HepG2 (cell line): Measurements from ENCODE around the gene RPL36. TPM values are rescaled to one million over a fixed set of nuclear protein-coding genes. Genes with fewer than 3 reads are reported as not detected.

ENCODE experiments used
- ATAC-seq: fragments of 200-7000 bp; cut with Tn5 transposase; 3 replicates; pipeline ENCODE4 v1.9.1; 2020; ENCODE audit warnings: mild to moderate bottlenecking, moderate library complexity
- BruUV-seq: library from RNA; stranded (reverse); fragments of 400-500 nt; replicated peaks from 2 replicates; lab custom pipeline; 2021; lab: Mats Ljungman, UMichigan
- CTCF ChIA-PET: fragments of 300-600 bp; formaldehyde crosslinking; extraction: SDS; loops from one replicate; lab custom pipeline; 2021; ENCODE audit warnings: low total read pairs, inconsistent platforms, low intra/inter-chr PET ratio; lab: Yijun Ruan, JAX
- POLR2A ChIA-PET: fragments of 350-600 bp; sonication (Branson Sonifier 250); formaldehyde crosslinking; loops from one replicate; lab custom pipeline; 2020; ENCODE audit warnings: antibody characterized with exemption, inconsistent platforms; lab: Yijun Ruan, JAX
- DNase-seq: peaks from one replicate; pipeline ENCODE4 v3.0.0-alpha.2; 2015; ENCODE audit warnings: low spot score
- FAIRE-seq: peaks from 3 replicates; lab custom pipeline; 2011; peaks lifted over from hg19 to GRCh38; lab: Jason Lieb, UNC
- H2AFZ ChIP-seq: one replicate; pipeline ENCODE4 v1.6.1; 2011; ENCODE audit warnings: low read length, inconsistent platforms
- H3K27ac ChIP-seq: fragments of 300-600 bp; 3 replicates; pipeline ENCODE4 v1.8.0; 2011; ENCODE audit warnings: mixed run types, mild to moderate bottlenecking, mixed read lengths, low read length, inconsistent platforms; ENCODE audit not compliant: insufficient read depth; ENCODE audit errors: extremely low read length
- H3K27me3 ChIP-seq, 2 experiments: fragments of 200-600 bp in 1 of 2; 2 replicates in 1 of 2; 3 replicates in 1 of 2; pipeline versions ENCODE4 v1.6.0 to v1.8.0; 2011; ENCODE audit warnings: low read length in 2 of 2, mild to moderate bottlenecking in 2 of 2, moderate library complexity in 2 of 2, inconsistent platforms in 1 of 2; ENCODE audit not compliant: insufficient read depth in 2 of 2, control insufficient read depth in 1 of 2
- H3K36me3 ChIP-seq, 2 experiments: fragments of 200-600 bp in 1 of 2; replicated peaks in 1 of 2; 2 replicates in 1 of 2; 3 replicates in 1 of 2; pipeline versions ENCODE4 v1.5.1 to v1.8.0; 2011; ENCODE audit warnings: low read length in 2 of 2, inconsistent platforms in 1 of 2; ENCODE audit not compliant: insufficient read depth in 2 of 2, control insufficient read depth in 1 of 2
- H3K4me1 ChIP-seq: 2 replicates; pipeline ENCODE4 v1.5.1; 2012; ENCODE audit warnings: low read length, inconsistent platforms; ENCODE audit not compliant: insufficient read depth
- H3K4me2 ChIP-seq: 2 replicates; pipeline ENCODE4 v1.6.0; 2011; ENCODE audit warnings: low read depth, low read length, inconsistent platforms
- H3K4me3 ChIP-seq, 3 experiments: fragments of 200-600 bp in 1 of 3; sonication (generic), shearing (Covaris generic) in 1 of 3; replicated peaks in 1 of 3; 2 replicates each; pipeline ENCODE4 v1.5.1; 2011 to 2016; ENCODE audit warnings: low read length in 3 of 3, inconsistent platforms in 2 of 3, low read depth in 2 of 3, mild to moderate bottlenecking in 2 of 3, control low read depth in 1 of 3, mixed read lengths in 1 of 3; ENCODE audit not compliant: insufficient read depth in 1 of 3
- H3K79me2 ChIP-seq: one replicate; pipeline ENCODE4 v1.6.1; 2011; ENCODE audit warnings: low read length, inconsistent platforms; ENCODE audit not compliant: insufficient read depth
- H3K9ac ChIP-seq: 2 replicates; pipeline ENCODE4 v1.6.0; 2011; ENCODE audit warnings: mild to moderate bottlenecking, low read depth, low read length, inconsistent platforms; ENCODE audit not compliant: insufficient read depth
- H3K9me3 ChIP-seq: 2 replicates; pipeline ENCODE4 v1.5.1; 2012; ENCODE audit warnings: mild to moderate bottlenecking, low read length
- H4K20me1 ChIP-seq: 2 replicates; pipeline ENCODE4 v1.6.0; 2011; ENCODE audit warnings: inconsistent platforms, mild to moderate bottlenecking, low read length, moderate library complexity; ENCODE audit not compliant: insufficient read depth
- ADNP ChIP-seq: sonication (generic); formaldehyde crosslinking; IDR thresholded peaks from 2 replicates; pipeline ENCODE4 v1.4.0; 2020; ENCODE audit warnings: missing genetic modification reagents
- BCL6 ChIP-seq: IDR thresholded peaks from 2 replicates; pipeline ENCODE4 v1.6.1; 2016; ENCODE audit warnings: missing genetic modification reagents, missing compliant biosample characterization
- KAT2B ChIP-seq: fragments of 150-350 bp; IDR thresholded peaks from 2 replicates; pipeline ENCODE4 v1.6.1; 2014; ENCODE audit warnings: low read depth, low read length, borderline replicate concordance
- KAT8 ChIP-seq: IDR thresholded peaks from 2 replicates; pipeline ENCODE4 v1.6.1; 2016; ENCODE audit warnings: missing genetic modification reagents, missing compliant biosample characterization
- MXI1 ChIP-seq: IDR thresholded peaks from 3 replicates; pipeline ENCODE4 v1.6.1; 2012; ENCODE audit warnings: low read depth, low read length, inconsistent platforms, borderline replicate concordance
- POLR2AphosphoS5 ChIP-seq: IDR thresholded peaks from 2 replicates; pipeline ENCODE4 v1.6.1; 2012; ENCODE audit warnings: low read depth, low read length
- POLR2G ChIP-seq: fragments of 200-400 bp; formaldehyde crosslinking; IDR thresholded peaks from 2 replicates; pipeline ENCODE4 v1.6.1; 2018; ENCODE audit warnings: mild to moderate bottlenecking, low read depth, low read length, moderate library complexity
- TCF12 ChIP-seq, 2 experiments: fragments of 450-650 bp in 1 of 2; sonication (generic) in 1 of 2; formaldehyde crosslinking in 1 of 2; IDR thresholded peaks; 2 replicates each; pipeline versions ENCODE4 v1.6.1 to v1.8.0; 2017 to 2022; ENCODE audit warnings: antibody characterized with exemption in 1 of 2, mild to moderate bottlenecking in 1 of 2, missing genetic modification reagents in 1 of 2, moderate library complexity in 1 of 2
- TCF7L2 ChIP-seq: IDR thresholded peaks from 2 replicates; pipeline ENCODE4 v1.6.1; 2011; ENCODE audit warnings: mild to moderate bottlenecking, low read depth, low read length, moderate library complexity
- U2AF2 ChIP-seq: fragments of 200-400 bp; formaldehyde crosslinking; IDR thresholded peaks from 2 replicates; pipeline ENCODE4 v1.6.1; 2017; ENCODE audit warnings: low read depth, mild to moderate bottlenecking, low read length
- ZFP36 ChIP-seq: fragments of 150-350 bp; IDR thresholded peaks from 2 replicates; pipeline ENCODE4 v1.6.1; 2018; ENCODE audit warnings: borderline replicate concordance, low read length, low read depth; ENCODE audit not compliant: partially characterized antibody
- ZMYM3 ChIP-seq: sonication (generic); formaldehyde crosslinking; IDR thresholded peaks from 2 replicates; pipeline ENCODE4 v1.5.1; 2020; ENCODE audit warnings: mild to moderate bottlenecking, missing genetic modification reagents
- ZNF503 ChIP-seq: sonication (generic); formaldehyde crosslinking; IDR thresholded peaks from 2 replicates; pipeline ENCODE4 v1.4.0; 2020; ENCODE audit warnings: missing genetic modification reagents
- WGBS: methylation state at CpG from one replicate; pipeline ENCODE4 v1.1.6; 2017; ENCODE audit warnings: low lambda C conversion rate; 5-methylcytosine and 5-hydroxymethylcytosine counted together
- in situ Hi-C: cut with HindIII; loops from 2 replicates; pipeline ENCODE4 v1.10.0; 2017; ENCODE audit warnings: low pct_unique_long_range_greater_than_20kb; ENCODE audit not compliant: extremely low pct_ligation_motif_present
- intact Hi-C: fragments of 100-400 bp; cut with micrococcal nuclease; formaldehyde crosslinking; loops from one replicate; pipeline ENCODE4 v1.10.0; 2022; ENCODE audit not compliant: unreplicated experiment
- polyA plus RNA-seq, 8 experiments: library from polyadenylated mRNA; depleted of rRNA in 3 of 8; stranded (reverse) in 7 of 8; unstranded in 1 of 8; fragments of >200 nt; fragmentation: Illumina TruSeq in 4 of 8; extraction: Trizol in 4 of 8; gene quantifications; 2 replicates each; pipeline versions ENCODE4 v1.2.1 to v1.2.3, GENCODE V29; 2011 to 2016; ENCODE audit warnings: low read depth in 4 of 8, missing spikeins in 1 of 8, mixed read lengths in 1 of 8; ENCODE audit not compliant: insufficient read depth in 1 of 8
- total RNA-seq, 5 experiments: library from RNA; depleted of rRNA; stranded (reverse); fragments of >200 nt; fragmentation: Illumina TruSeq; extraction: Trizol; gene quantifications; 2 replicates each; pipeline ENCODE4 v1.2.3, GENCODE V29; 2016; ENCODE audit warnings: low read depth in 1 of 5
- TF ChIP-seq, protein P1 (sequence below): sonication (generic); formaldehyde crosslinking; conservative IDR thresholded peaks from 2 replicates; pipeline ENCODE4 v1.4.0; 2020; ENCODE audit warnings: missing genetic modification reagents
- TF ChIP-seq, protein P2 (sequence below): sonication (generic); formaldehyde crosslinking; IDR thresholded peaks from 2 replicates; pipeline ENCODE4 v1.9.0; 2021; ENCODE audit warnings: missing genetic modification reagents, mild to moderate bottlenecking, borderline replicate concordance

The RPL36 gene
- total and polyA plus RNA-seq, 2 of the 13 experiments (the other 11 are each of a cell fraction or from before 2014, with no cell fraction given), result 706 to 740 TPM

DNA sequence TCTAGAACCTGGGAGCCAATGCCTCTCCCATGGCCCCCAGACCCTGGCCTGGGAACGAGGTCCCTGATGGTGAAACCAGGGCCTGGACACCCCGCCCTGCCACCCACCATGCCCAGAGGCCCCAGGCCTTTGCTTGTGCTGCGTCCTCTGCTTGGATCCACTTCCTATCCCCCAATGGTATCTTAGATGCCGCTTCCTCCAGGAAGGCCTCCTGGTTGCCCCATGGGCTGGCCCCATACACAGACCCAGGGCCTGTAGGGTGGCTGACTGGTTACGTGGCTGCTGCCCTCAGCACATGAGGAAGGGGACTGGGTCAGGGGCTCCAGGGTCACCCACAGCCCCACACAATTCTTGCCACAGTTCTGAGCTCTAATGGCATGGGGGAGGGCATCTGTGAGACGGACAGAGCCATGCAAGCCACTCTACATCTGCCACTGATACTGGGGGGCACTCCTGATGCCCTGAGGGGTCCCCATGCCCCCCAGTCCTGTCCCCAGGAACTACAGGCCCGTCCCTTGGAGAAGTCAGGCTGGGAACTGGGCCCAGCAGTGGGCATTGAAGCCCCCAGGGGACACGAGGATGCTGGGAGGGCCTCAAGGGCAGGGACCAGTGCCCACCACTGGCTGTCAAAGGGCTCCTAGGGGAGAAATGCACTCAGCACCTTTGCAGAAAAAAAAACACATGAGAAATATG lies 5.0 kb downstream of the RPL36 start:
- WGBS, result 100% methylated on average over 5 of the region's 8 CpGs
- peaks cover 38% of the 10 kb centered on the region for H4K20me1 ChIP-seq

More for the DNA sequence above, 5.0 kb downstream of the RPL36 start:
- Histone ChIP-seq H3K36me3 (peaks cover 33 to 75% of the 10 kb centered on the region in 2 experiments), H3K4me3 (no peak overlapping the region), H3K4me1 (peaks cover 14% of the 10 kb centered on the region; the same call in 1 of the 2 replicates), H3K27me3 (no peaks in the 10 kb centered on the region; a peak in 1 of 5 replicates), H3K79me2 (peaks cover 35% of the 10 kb centered on the region), H2AFZ (no peak overlapping the region), H3K9me3 (no peaks in the 10 kb centered on the region), H3K27ac (no peak overlapping the region), H3K9ac (no peak overlapping the region), H3K4me2 (no peak overlapping the region)
- intact Hi-C loops, result no loop called here
- ChIA-PET CTCF (no interaction called here), POLR2A (interaction anchor here (1.2 to 1.4 kb wide), 2 partner anchors 23 to 25 kb away, joined by 4 to 9 read pairs; partner anchors contain the start of genes CATSPERD and LONP1)
- ATAC-seq (no peak), DNase-seq (no peak), FAIRE-seq (no peak)
- BruUV-seq, result no TSS peak
- TF ChIP-seq BCL6 (CRISPR knock-in tag) (no peak), MXI1 (no peak), TCF12 (IDR thresholded peaks at IDR 0.05) (no peak), TCF12 (CRISPR knock-in tag; IDR thresholded peaks at IDR 0.05) (no peak), ZMYM3 (CRISPR knock-in tag) (0 out of 2 replicates have a peak, but pooled peaks have one; percentile 29), KAT8 (CRISPR knock-in tag) (no peak), POLR2G (peak; percentile 36; the same call in 1 of the 2 replicates), U2AF2 (no peak), ADNP (CRISPR knock-in tag) (0 out of 2 replicates have a peak, but pooled peaks have one; percentile 38), POLR2AphosphoS5 (peak; percentile 21; the same call in 1 of the 2 replicates), TCF7L2 (no peak), ZFP36 (peak; percentile 90), KAT2B (no peak), ZNF503 (CRISPR knock-in tag) (no peak)
- TF ChIP-seq, protein P1, sequence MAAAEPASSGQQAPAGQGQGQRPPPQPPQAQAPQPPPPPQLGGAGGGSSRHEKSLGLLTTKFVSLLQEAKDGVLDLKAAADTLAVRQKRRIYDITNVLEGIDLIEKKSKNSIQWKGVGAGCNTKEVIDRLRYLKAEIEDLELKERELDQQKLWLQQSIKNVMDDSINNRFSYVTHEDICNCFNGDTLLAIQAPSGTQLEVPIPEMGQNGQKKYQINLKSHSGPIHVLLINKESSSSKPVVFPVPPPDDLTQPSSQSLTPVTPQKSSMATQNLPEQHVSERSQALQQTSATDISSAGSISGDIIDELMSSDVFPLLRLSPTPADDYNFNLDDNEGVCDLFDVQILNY (CRISPR knock-in tag), result no peak
- TF ChIP-seq, protein P2, sequence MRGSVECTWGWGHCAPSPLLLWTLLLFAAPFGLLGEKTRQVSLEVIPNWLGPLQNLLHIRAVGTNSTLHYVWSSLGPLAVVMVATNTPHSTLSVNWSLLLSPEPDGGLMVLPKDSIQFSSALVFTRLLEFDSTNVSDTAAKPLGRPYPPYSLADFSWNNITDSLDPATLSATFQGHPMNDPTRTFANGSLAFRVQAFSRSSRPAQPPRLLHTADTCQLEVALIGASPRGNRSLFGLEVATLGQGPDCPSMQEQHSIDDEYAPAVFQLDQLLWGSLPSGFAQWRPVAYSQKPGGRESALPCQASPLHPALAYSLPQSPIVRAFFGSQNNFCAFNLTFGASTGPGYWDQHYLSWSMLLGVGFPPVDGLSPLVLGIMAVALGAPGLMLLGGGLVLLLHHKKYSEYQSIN (CRISPR knock-in tag), result no peak
- in situ Hi-C loops, result no loop called here
